AG04449 (cell line): Measurements from ENCODE around the gene CA6.
A peak's percentile ranks its signal among the peaks of the same experiment; 100 is the strongest.

Experiments used
- CTCF ChIA-PET: fragments of 350-600 bp; formaldehyde crosslinking; extraction: SDS; loops from one replicate; lab custom pipeline; 2021; ENCODE audit warnings: antibody characterized with exemption; lab: Yijun Ruan, JAX
- POLR2A ChIA-PET: fragments of 400-600, 350-600 bp; formaldehyde crosslinking; extraction: SDS; loops from one replicate; lab custom pipeline; 2020; ENCODE audit warnings: antibody characterized with exemption, inconsistent platforms; lab: Yijun Ruan, JAX
- DNase-seq: peaks from one replicate; pipeline ENCODE4 v3.0.0-alpha.2; 2010; ENCODE audit warnings: low read depth, low spot score
- H3K4me3 ChIP-seq: 2 replicates; pipeline ENCODE4 v1.5.1; 2011; ENCODE audit warnings: low read depth, mild to moderate bottlenecking, control low read depth, low read length
- TF ChIP-seq, protein P1 (sequence below): IDR thresholded peaks from one replicate; pipeline ENCODE4 v1.5.1; 2011; ENCODE audit warnings: mild to moderate bottlenecking, moderate library complexity, low read length, control low read depth, inconsistent platforms; ENCODE audit not compliant: insufficient read depth; ENCODE audit errors: missing control alignments

The CA6 gene

DNA sequence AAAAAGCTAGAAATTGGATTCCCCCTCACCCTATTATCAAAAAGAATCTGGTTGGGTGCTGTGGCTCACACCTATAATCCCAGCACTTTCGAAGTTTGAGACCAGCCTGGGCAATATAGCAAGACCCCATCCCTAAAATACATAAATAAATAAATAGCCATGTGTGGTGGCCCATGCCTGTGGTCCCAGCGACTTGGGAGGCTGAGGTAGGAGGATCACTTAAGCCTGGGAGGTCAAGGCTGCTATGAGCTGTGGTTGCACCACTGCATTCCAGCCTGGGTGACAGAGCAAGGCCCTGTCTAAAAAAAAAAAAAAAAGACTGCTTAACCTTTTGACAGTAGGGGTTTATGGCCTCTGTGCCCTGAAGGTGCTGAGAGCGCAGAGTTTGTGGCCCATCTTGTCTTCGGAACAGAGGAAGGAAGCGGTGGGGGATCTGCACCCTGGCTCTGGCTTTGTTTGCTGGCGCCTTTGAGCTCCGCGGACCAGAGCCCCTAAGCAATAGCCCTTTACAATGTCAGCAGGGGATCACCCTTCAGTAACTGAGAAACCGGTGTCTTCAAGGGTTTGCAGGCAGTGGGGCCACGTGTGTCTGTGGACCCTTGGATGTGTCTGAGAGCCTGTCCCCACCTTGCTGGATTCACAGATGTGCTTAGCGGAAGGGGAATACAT is 58.5 kb downstream of the CA6 start:
- POLR2A ChIA-PET, result no interaction called here
- DNase-seq, result no peak
- CTCF ChIA-PET, result interaction anchor here (0.7 to 13.0 kb wide), 42 partner anchors 11 to 301 kb away, joined by 3 to 189 read pairs (median 6); no protein-coding TSS in a partner anchor
- H3K4me3 ChIP-seq, result no peak overlapping the region
- TF ChIP-seq, protein P1, sequence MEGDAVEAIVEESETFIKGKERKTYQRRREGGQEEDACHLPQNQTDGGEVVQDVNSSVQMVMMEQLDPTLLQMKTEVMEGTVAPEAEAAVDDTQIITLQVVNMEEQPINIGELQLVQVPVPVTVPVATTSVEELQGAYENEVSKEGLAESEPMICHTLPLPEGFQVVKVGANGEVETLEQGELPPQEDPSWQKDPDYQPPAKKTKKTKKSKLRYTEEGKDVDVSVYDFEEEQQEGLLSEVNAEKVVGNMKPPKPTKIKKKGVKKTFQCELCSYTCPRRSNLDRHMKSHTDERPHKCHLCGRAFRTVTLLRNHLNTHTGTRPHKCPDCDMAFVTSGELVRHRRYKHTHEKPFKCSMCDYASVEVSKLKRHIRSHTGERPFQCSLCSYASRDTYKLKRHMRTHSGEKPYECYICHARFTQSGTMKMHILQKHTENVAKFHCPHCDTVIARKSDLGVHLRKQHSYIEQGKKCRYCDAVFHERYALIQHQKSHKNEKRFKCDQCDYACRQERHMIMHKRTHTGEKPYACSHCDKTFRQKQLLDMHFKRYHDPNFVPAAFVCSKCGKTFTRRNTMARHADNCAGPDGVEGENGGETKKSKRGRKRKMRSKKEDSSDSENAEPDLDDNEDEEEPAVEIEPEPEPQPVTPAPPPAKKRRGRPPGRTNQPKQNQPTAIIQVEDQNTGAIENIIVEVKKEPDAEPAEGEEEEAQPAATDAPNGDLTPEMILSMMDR, result no peak

DNA sequence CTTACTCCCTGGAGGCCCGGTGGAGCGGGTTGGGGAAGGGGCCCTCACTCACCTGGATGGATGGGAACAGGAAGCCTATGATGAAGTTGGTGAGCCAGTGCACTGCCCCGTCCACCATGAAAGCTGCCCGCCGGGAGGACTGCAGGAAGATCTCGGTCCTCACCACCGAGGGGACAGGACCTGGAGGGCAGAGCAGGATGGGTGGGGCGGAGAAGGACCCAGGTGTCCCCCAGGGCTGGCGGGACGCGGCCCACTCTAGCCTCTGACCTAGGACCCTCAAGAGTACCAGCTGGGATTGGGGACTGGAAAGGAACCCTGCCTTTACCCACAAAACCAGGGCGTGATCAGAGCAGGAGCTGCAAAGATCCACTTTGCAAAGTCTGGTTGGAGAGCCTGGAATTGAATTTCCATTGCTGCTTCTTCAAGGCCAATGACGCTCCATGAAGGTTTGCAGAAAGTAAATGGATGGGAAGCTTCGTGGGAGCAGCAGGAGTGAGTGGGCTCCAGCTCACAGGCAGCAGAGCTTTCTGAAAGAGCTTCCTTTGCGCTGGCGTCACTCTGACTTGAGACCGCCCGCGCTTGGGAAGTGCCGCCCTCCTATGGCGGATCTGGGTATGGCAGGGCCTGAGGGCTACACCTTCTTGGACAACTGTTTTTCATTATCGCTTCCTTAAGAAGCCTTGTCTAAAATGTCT is 59.2 kb downstream of the CA6 start:
- no peak overlapping the region for H3K4me3 ChIP-seq
- TF ChIP-seq, protein P1, result peak; percentile 97
- peak; percentile 29 for DNase-seq
- ChIA-PET CTCF (interaction anchor here (0.5 to 13.0 kb wide), 71 partner anchors 8 to 539 kb away, joined by 3 to 189 read pairs (median 5); partner anchors contain the start of gene SLC2A5), POLR2A (no interaction called here)

DNA sequence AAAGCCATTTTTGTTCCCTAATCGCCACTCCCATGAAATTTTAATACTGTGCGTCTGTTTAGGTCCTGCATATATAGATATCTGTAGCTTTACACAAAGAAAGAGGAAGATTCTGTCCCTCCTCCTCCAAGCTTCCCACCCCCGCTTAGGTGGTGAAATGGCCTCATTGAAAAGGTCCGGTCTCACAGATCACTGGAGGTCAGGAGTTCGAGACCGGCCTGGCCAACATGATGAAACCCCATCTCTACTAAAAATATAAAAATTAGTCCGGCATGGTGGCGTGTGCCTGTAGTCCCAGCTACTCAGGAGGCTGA is 59.7 kb downstream of the CA6 start:
- H3K4me3 ChIP-seq, result no peak overlapping the region
- ChIA-PET CTCF (interaction anchor here (0.7 to 13.0 kb wide), 58 partner anchors 8 to 540 kb away, joined by 3 to 189 read pairs (median 6); partner anchors contain the start of gene SLC2A5), POLR2A (no interaction called here)
- TF ChIP-seq, protein P1, result no peak
- DNase-seq, result no peak

DNA sequence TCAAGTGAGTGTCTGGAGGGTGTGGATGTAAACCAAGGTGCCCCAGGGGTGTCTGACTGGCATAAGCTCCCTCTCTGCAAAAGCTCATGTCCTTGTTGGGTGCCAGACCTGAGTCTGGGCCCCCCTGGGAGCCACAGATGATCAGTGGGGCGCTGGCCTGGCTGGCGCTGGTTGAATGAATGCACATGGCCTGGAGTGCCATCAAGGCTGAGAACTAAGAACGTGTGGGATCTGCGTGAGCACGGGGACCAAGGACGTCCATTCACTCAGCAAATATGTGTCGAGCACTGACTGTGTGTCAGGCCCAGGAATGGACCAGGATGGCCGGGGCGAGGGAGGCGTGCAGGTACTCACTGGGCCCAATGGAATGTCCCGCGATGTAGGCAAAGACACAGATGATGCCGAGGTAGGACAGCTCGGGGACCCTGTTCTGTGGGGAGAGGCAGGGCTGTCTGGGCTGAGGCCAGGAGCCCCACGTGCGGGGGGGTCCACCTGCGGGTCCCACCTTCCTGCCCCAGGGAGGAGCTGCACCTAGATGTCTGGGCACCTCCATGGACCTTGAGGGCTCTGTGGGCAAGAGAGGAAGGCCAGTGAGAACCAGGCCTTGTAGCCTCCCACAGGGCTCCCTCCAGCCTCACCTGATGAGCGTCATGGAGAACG is 61.4 kb downstream of the CA6 start:
- ChIA-PET POLR2A (no interaction called here), CTCF (interaction anchor here (1.0 to 13.0 kb wide), 8 partner anchors 9 to 97 kb away, joined by 3 to 189 read pairs (median 6); no protein-coding TSS in a partner anchor)
- no peak overlapping the region for H3K4me3 ChIP-seq
- no peak for DNase-seq
- TF ChIP-seq, protein P1, result no peak

DNA sequence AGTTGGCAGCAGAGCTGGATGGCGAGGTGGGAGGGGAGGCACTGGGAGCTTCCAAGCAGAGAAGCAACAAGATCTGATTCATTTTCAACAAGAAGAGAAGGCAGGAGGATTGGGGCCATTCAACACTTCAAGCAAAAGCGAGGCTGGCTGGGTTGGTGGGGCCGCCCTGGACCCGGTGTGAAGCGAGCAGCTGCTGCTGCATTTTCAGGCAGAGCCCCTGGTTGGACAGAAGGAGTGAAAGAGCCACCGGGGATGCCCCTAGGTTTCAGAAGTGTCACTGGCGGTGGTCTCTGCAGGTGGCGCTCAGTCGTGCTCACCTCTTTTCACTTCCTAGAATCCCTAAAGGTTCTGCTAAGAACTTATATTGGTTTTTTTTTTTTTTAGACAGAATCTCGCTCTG is 62.6 kb downstream of the CA6 start:
- ChIA-PET POLR2A (no interaction called here), CTCF (interaction anchor here (0.7 to 13.0 kb wide), 10 partner anchors 10 to 97 kb away, joined by 3 to 157 read pairs (median 4); no protein-coding TSS in a partner anchor)
- no peak overlapping the region for H3K4me3 ChIP-seq
- TF ChIP-seq, protein P1, result no peak
- DNase-seq, result no peak
